HepG2 (cell line): ENCODE results near the gene CSK. TPM values are rescaled to one million over a fixed set of nuclear protein-coding genes. Genes with fewer than 3 reads are reported as not detected.

Experiments used
- ATAC-seq: fragments of 200-7000 bp; cut with Tn5 transposase; 3 replicates; pipeline ENCODE4 v1.9.1; 2020; ENCODE audit warnings: mild to moderate bottlenecking, moderate library complexity
- BruUV-seq: library from RNA; stranded (reverse); fragments of 400-500 nt; replicated peaks from 2 replicates; lab custom pipeline; 2021; lab: Mats Ljungman, UMichigan
- CTCF ChIA-PET: fragments of 300-600 bp; formaldehyde crosslinking; extraction: SDS; loops from one replicate; lab custom pipeline; 2021; ENCODE audit warnings: low total read pairs, inconsistent platforms, low intra/inter-chr PET ratio; lab: Yijun Ruan, JAX
- POLR2A ChIA-PET: fragments of 350-600 bp; sonication (Branson Sonifier 250); formaldehyde crosslinking; loops from one replicate; lab custom pipeline; 2020; ENCODE audit warnings: antibody characterized with exemption, inconsistent platforms; lab: Yijun Ruan, JAX
- DNase-seq: peaks from one replicate; pipeline ENCODE4 v3.0.0-alpha.2; 2015; ENCODE audit warnings: low spot score
- FAIRE-seq: peaks from 3 replicates; lab custom pipeline; 2011; peaks lifted over from hg19 to GRCh38; lab: Jason Lieb, UNC
- H2AFZ ChIP-seq: one replicate; pipeline ENCODE4 v1.6.1; 2011; ENCODE audit warnings: low read length, inconsistent platforms
- H3K27ac ChIP-seq: fragments of 300-600 bp; 3 replicates; pipeline ENCODE4 v1.8.0; 2011; ENCODE audit warnings: mixed run types, mild to moderate bottlenecking, mixed read lengths, low read length, inconsistent platforms; ENCODE audit not compliant: insufficient read depth; ENCODE audit errors: extremely low read length
- H3K27me3 ChIP-seq, 2 experiments: fragments of 200-600 bp in 1 of 2; 2 replicates in 1 of 2; 3 replicates in 1 of 2; pipeline versions ENCODE4 v1.6.0 to v1.8.0; 2011; ENCODE audit warnings: low read length in 2 of 2, mild to moderate bottlenecking in 2 of 2, moderate library complexity in 2 of 2, inconsistent platforms in 1 of 2; ENCODE audit not compliant: insufficient read depth in 2 of 2, control insufficient read depth in 1 of 2
- H3K36me3 ChIP-seq, 2 experiments: fragments of 200-600 bp in 1 of 2; replicated peaks in 1 of 2; 2 replicates in 1 of 2; 3 replicates in 1 of 2; pipeline versions ENCODE4 v1.5.1 to v1.8.0; 2011; ENCODE audit warnings: low read length in 2 of 2, inconsistent platforms in 1 of 2; ENCODE audit not compliant: insufficient read depth in 2 of 2, control insufficient read depth in 1 of 2
- H3K4me1 ChIP-seq: 2 replicates; pipeline ENCODE4 v1.5.1; 2012; ENCODE audit warnings: low read length, inconsistent platforms; ENCODE audit not compliant: insufficient read depth
- H3K4me2 ChIP-seq: 2 replicates; pipeline ENCODE4 v1.6.0; 2011; ENCODE audit warnings: low read depth, low read length, inconsistent platforms
- H3K4me3 ChIP-seq, 3 experiments: fragments of 200-600 bp in 1 of 3; sonication (generic), shearing (Covaris generic) in 1 of 3; replicated peaks in 1 of 3; 2 replicates each; pipeline ENCODE4 v1.5.1; 2011 to 2016; ENCODE audit warnings: low read length in 3 of 3, inconsistent platforms in 2 of 3, low read depth in 2 of 3, mild to moderate bottlenecking in 2 of 3, control low read depth in 1 of 3, mixed read lengths in 1 of 3; ENCODE audit not compliant: insufficient read depth in 1 of 3
- H3K79me2 ChIP-seq: one replicate; pipeline ENCODE4 v1.6.1; 2011; ENCODE audit warnings: low read length, inconsistent platforms; ENCODE audit not compliant: insufficient read depth
- H3K9ac ChIP-seq: 2 replicates; pipeline ENCODE4 v1.6.0; 2011; ENCODE audit warnings: mild to moderate bottlenecking, low read depth, low read length, inconsistent platforms; ENCODE audit not compliant: insufficient read depth
- H3K9me3 ChIP-seq: 2 replicates; pipeline ENCODE4 v1.5.1; 2012; ENCODE audit warnings: mild to moderate bottlenecking, low read length
- H4K20me1 ChIP-seq: 2 replicates; pipeline ENCODE4 v1.6.0; 2011; ENCODE audit warnings: inconsistent platforms, mild to moderate bottlenecking, low read length, moderate library complexity; ENCODE audit not compliant: insufficient read depth
- AGO2 ChIP-seq: fragments of 200-400 bp; formaldehyde crosslinking; optimal IDR thresholded peaks from 2 replicates; pipeline ENCODE3; 2017; ENCODE audit warnings: mild to moderate bottlenecking, low read depth, low read length, moderate library complexity
- IRF9 ChIP-seq: sonication (generic); formaldehyde crosslinking; IDR thresholded peaks from 2 replicates; pipeline ENCODE4 v1.8.0; 2022; ENCODE audit warnings: missing genetic modification reagents, mild to moderate bottlenecking, borderline replicate concordance
- JARID2 ChIP-seq: sonication (generic); formaldehyde crosslinking; IDR thresholded peaks from 2 replicates; pipeline ENCODE4 v1.8.1; 2023; ENCODE audit warnings: missing genetic modification reagents, inconsistent platforms; ENCODE audit not compliant: insufficient replicate concordance
- KDM6A ChIP-seq: IDR thresholded peaks from 2 replicates; pipeline ENCODE4 v1.6.1; 2016; ENCODE audit warnings: low read depth
- LCORL ChIP-seq, 2 experiments: fragments of 450-650 bp in 1 of 2; sonication (generic) in 1 of 2; formaldehyde crosslinking in 1 of 2; IDR thresholded peaks; 2 replicates each; pipeline versions ENCODE4 v1.5.0 to v1.6.1; 2017 to 2020; ENCODE audit warnings: antibody characterized with exemption in 1 of 2, missing genetic modification reagents in 1 of 2
- MBD4 ChIP-seq: IDR thresholded peaks from 2 replicates; pipeline ENCODE4 v1.6.1; 2012; ENCODE audit warnings: low read length, inconsistent platforms, borderline replicate concordance
- RBM22 ChIP-seq: fragments of 200-400 bp; formaldehyde crosslinking; optimal IDR thresholded peaks from 2 replicates; pipeline ENCODE3; 2017; ENCODE audit warnings: mild to moderate bottlenecking, low read length, moderate library complexity
- ZBTB21 ChIP-seq: sonication (generic); formaldehyde crosslinking; IDR thresholded peaks from 2 replicates; pipeline ENCODE4 v1.4.0; 2020; ENCODE audit warnings: missing genetic modification reagents
- ZNF143 ChIP-seq: sonication (generic); formaldehyde crosslinking; IDR thresholded peaks from 2 replicates; pipeline ENCODE4 v1.4.0; 2020; ENCODE audit warnings: missing genetic modification reagents
- WGBS: methylation state at CpG from one replicate; pipeline ENCODE4 v1.1.6; 2017; ENCODE audit warnings: low lambda C conversion rate; 5-methylcytosine and 5-hydroxymethylcytosine counted together
- in situ Hi-C: cut with HindIII; loops from 2 replicates; pipeline ENCODE4 v1.10.0; 2017; ENCODE audit warnings: low pct_unique_long_range_greater_than_20kb; ENCODE audit not compliant: extremely low pct_ligation_motif_present
- intact Hi-C: fragments of 100-400 bp; cut with micrococcal nuclease; formaldehyde crosslinking; loops from one replicate; pipeline ENCODE4 v1.10.0; 2022; ENCODE audit not compliant: unreplicated experiment
- polyA plus RNA-seq, 8 experiments: library from polyadenylated mRNA; depleted of rRNA in 3 of 8; stranded (reverse) in 7 of 8; unstranded in 1 of 8; fragments of >200 nt; fragmentation: Illumina TruSeq in 4 of 8; extraction: Trizol in 4 of 8; gene quantifications; 2 replicates each; pipeline versions ENCODE4 v1.2.1 to v1.2.3, GENCODE V29; 2011 to 2016; ENCODE audit warnings: low read depth in 4 of 8, missing spikeins in 1 of 8, mixed read lengths in 1 of 8; ENCODE audit not compliant: insufficient read depth in 1 of 8
- total RNA-seq, 5 experiments: library from RNA; depleted of rRNA; stranded (reverse); fragments of >200 nt; fragmentation: Illumina TruSeq; extraction: Trizol; gene quantifications; 2 replicates each; pipeline ENCODE4 v1.2.3, GENCODE V29; 2016; ENCODE audit warnings: low read depth in 1 of 5

The CSK gene
- total and polyA plus RNA-seq, 2 of the 13 experiments (the other 11 are each of a cell fraction or from before 2014, with no cell fraction given), result 12.5 to 21.3 TPM

DNA sequence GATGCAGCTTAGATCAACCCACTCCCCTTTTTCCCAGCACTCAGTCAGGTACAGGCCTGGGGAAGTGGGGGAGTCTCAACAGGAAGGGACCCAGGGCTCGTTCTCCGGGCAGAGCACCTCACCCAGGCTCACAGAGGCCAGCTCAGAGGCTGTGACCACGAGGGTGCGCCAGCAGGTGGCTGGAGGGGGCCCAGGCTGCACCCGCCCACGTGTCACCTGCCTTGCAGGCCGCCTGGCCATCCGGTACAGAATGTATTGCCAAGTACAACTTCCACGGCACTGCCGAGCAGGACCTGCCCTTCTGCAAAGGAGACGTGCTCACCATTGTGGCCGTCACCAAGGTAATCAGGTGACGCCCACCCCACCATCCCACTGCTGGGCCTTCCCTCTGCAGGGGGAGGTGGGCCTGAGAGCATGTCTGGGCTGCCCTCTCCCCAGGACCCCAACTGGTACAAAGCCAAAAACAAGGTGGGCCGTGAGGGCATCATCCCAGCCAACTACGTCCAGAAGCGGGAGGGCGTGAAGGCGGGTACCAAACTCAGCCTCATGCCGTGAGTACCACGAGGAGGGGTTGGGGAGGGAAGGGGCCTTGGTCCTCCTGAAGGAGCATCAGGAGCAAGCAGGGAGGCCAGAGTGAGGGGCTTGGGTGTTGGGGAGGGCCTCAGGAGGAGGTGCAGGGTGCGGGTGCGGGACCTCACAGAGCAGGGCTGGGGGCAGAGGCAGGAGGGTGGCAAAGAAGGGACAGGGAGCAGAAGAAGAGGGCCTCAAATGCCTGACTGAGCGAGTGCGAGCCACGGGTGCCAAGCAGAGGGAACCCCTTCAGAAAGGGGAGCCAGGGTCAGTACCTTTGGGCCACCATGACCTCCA, 16.7 kb downstream of the CSK start:
- Histone ChIP-seq H3K36me3 (peaks cover 20 to 41% of the 10 kb centered on the region in 2 experiments; a peak in 4 of 5 replicates), H3K9ac (no peak overlapping the region), H3K27ac (no peak overlapping the region), H3K4me2 (no peak overlapping the region), H3K79me2 (no peaks in the 10 kb centered on the region), H3K9me3 (no peaks in the 10 kb centered on the region), H4K20me1 (no peaks in the 10 kb centered on the region; the same call in 1 of the 2 replicates), H3K27me3 (no peaks in the 10 kb centered on the region), H2AFZ (no peak overlapping the region), H3K4me3 (no peak overlapping the region), H3K4me1 (peaks cover 13% of the 10 kb centered on the region)
- WGBS, result 95% methylated on average over 12 of the region's 25 CpGs
- no TSS peak for BruUV-seq
- in situ Hi-C loops (no loop called here), intact Hi-C loops (no loop called here)
- no peak for TF ChIP-seq RBM22
- peak; percentile 53 for TF ChIP-seq AGO2
- POLR2A ChIA-PET, result no interaction called here
- no peak for DNase-seq
- CTCF ChIA-PET, result interaction anchor here (2.5 kb wide), 1 partner anchor 28 kb away, joined by 56 read pairs; no protein-coding TSS in a partner anchor
- ATAC-seq, result no peak
- FAIRE-seq, result no peak

DNA sequence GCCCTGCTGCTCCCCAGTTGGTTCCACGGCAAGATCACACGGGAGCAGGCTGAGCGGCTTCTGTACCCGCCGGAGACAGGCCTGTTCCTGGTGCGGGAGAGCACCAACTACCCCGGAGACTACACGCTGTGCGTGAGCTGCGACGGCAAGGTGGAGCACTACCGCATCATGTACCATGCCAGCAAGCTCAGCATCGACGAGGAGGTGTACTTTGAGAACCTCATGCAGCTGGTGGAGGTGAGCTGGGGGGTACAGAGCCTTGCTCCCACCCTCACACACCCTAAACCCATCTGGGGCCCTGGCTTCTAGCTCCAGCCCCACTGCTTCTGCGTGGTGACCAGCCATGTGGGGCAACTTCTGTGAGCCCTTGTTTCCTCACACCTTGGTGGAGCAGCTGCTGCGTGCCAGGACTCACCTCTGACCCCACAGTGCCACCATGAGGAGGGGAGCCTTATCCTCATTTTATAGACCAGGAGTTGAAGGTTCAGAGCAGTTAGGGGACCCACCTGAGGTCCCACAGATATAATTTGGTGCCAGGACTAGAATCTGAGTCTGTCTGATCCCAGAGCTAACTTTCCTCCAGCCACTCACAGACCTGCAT, 17.5 kb downstream of the CSK start:
- no peaks in the 10 kb centered on the region for H3K27me3 ChIP-seq
- H2AFZ ChIP-seq, result no peak overlapping the region
- ATAC-seq, result no peak
- no peak overlapping the region for H3K4me3 ChIP-seq
- no peak overlapping the region for H3K4me2 ChIP-seq
- DNase-seq, result no peak
- H3K36me3 ChIP-seq, result peaks cover 20 to 41% of the 10 kb centered on the region in 2 experiments
- H4K20me1 ChIP-seq, result no peaks in the 10 kb centered on the region; the same call in 1 of the 2 replicates
- intact Hi-C loops, result no loop called here
- no peaks in the 10 kb centered on the region for H3K79me2 ChIP-seq
- in situ Hi-C loops, result no loop called here
- TF ChIP-seq ZNF143, result no peak
- TF ChIP-seq JARID2 (CRISPR knock-in tag), result no peak
- TF ChIP-seq KDM6A (CRISPR knock-in tag), result no peak
- no peak for TF ChIP-seq IRF9
- no peak for TF ChIP-seq ZBTB21 (CRISPR knock-in tag)
- TF ChIP-seq LCORL (IDR thresholded peaks at IDR 0.05), result no peak
- TF ChIP-seq LCORL (CRISPR knock-in tag; IDR thresholded peaks at IDR 0.05), result no peak
- TF ChIP-seq MBD4, result no peak
- no peaks in the 10 kb centered on the region for H3K9me3 ChIP-seq
- WGBS, result 98% methylated on average over 14 of the region's 16 CpGs
- ChIA-PET CTCF (interaction anchor here (1.3 to 2.5 kb wide), 2 partner anchors 22 to 28 kb away, joined by 6 to 56 read pairs; no protein-coding TSS in a partner anchor), POLR2A (no interaction called here)
- peaks cover 13% of the 10 kb centered on the region for H3K4me1 ChIP-seq
- no peak overlapping the region for H3K9ac ChIP-seq
- no peak overlapping the region for H3K27ac ChIP-seq
- no peak for FAIRE-seq
- BruUV-seq, result no TSS peak
